Left lung (tissue), 10 donors: Measurements from ENCODE around the gene CHI3L1. TPM values are rescaled to one million over a fixed set of nuclear protein-coding genes. Genes with fewer than 3 reads are reported as not detected.

Experiments
- ATAC-seq: fragments of 200-7000 bp; cut with Tn5 transposase; one replicate; pipeline ENCODE4 v1.9.1; 2020; ENCODE audit warnings: moderate library complexity
- DNase-seq, 4 donors: peaks; one replicate each; pipeline ENCODE4 v3.0.0-alpha.2; 2013 to 2020
- H3K27ac ChIP-seq, 2 donors: fragments of 200-600 bp; sonication (generic) in 1 of 2; one replicate each; pipeline versions ENCODE4 v1.5.0 to v1.8.0; 2020 to 2021
- H3K27me3 ChIP-seq, 2 donors: fragments of 200-600 bp; sonication (generic) in 1 of 2; one replicate each; pipeline versions ENCODE4 v1.5.0 to v1.8.0; 2020 to 2021
- H3K36me3 ChIP-seq, 2 donors: fragments of 200-600 bp; sonication (generic) in 1 of 2; one replicate each; pipeline versions ENCODE4 v1.5.0 to v1.8.0; 2020 to 2021
- H3K4me1 ChIP-seq, 2 donors: fragments of 200-600 bp; one replicate each; pipeline ENCODE4 v1.8.0; 2021
- H3K4me3 ChIP-seq, 2 donors: fragments of 200-600 bp; sonication (generic) in 1 of 2; one replicate each; pipeline versions ENCODE4 v1.5.0 to v1.8.0; 2020 to 2021; ENCODE audit warnings: mild to moderate bottlenecking in 1 of 2
- H3K9me3 ChIP-seq, 2 donors: fragments of 200-600 bp; sonication (generic) in 1 of 2; one replicate each; pipeline versions ENCODE4 v1.5.0 to v1.8.0; 2020 to 2021
- CTCF ChIP-seq, 2 donors: fragments of 200-600 bp; sonication (generic) in 1 of 2; IDR thresholded peaks; one replicate each; pipeline versions ENCODE4 v1.5.0 to v1.8.0; 2021; ENCODE audit warnings: antibody characterized with exemption in 2 of 2
- intact Hi-C, 2 donors: fragments of 100-400 bp; cut with DNase I; formaldehyde crosslinking; loops; one replicate each; pipeline versions ENCODE4 v1.11.2 to v1.14.2; 2022
- polyA plus RNA-seq, 6 donors: library from polyadenylated mRNA; unstranded; fragments of 120-200 nt; gene quantifications; one replicate each; pipeline ENCODE4 v1.2.1, GENCODE V29; 2013; ENCODE audit not compliant: insufficient read length in 6 of 6
- total RNA-seq, 2 donors: library from RNA; stranded (reverse); fragmentation: NEBNext Ultra II Directional; extraction: Animal tissue kit (Norgen Biotek cat#: 25700); gene quantifications; one replicate each; pipeline ENCODE4 v1.2.1, GENCODE V29; 2021
- donor health status: DM: no; HTN: yes; CAD: no.
- donor health status: DM: no; HTN: no; CAD: no.

The CHI3L1 gene
- total and polyA plus RNA-seq, 8 donors, result 0.44 to 74.9 (median 1.3) TPM

GRCh38 chr1:203131548-203132200, 54.8 kb downstream of the CHI3L1 start:
- ATAC-seq (no peak), DNase-seq (no peak)
- H3K4me1 ChIP-seq, result peaks cover 33 to 37% of the 10 kb centered on the region in 2 donors
- no peak overlapping the region for H3K27ac ChIP-seq
- intact Hi-C loops, result no loop called here
- H3K9me3 ChIP-seq, result no peaks in the 10 kb centered on the region
- no peak overlapping the region for H3K4me3 ChIP-seq
- no peak for TF ChIP-seq CTCF (IDR thresholded peaks at IDR 0.05)
- peaks cover 0 to 79% of the 10 kb centered on the region in 2 donors for H3K27me3 ChIP-seq
- no peaks in the 10 kb centered on the region for H3K36me3 ChIP-seq

GRCh38 chr1:203130358-203130985, 56.0 kb downstream of the CHI3L1 start:
- Histone ChIP-seq H3K27ac (no peak overlapping the region), H3K4me3 (no peak overlapping the region), H3K27me3 (peaks cover 0 to 80% of the 10 kb centered on the region in 2 donors), H3K9me3 (no peaks in the 10 kb centered on the region), H3K36me3 (no peaks in the 10 kb centered on the region), H3K4me1 (peaks cover 36 to 44% of the 10 kb centered on the region in 2 donors)
- ATAC-seq (no peak), DNase-seq (peak in 2 of 4 donors; percentile 49 to 74)
- intact Hi-C loops, result no loop called here
- no peak for TF ChIP-seq CTCF (IDR thresholded peaks at IDR 0.05)

GRCh38 chr1:203129501-203130231, 56.8 kb downstream of the CHI3L1 start:
- H3K27ac ChIP-seq, result no peak overlapping the region
- H3K4me3 ChIP-seq, result no peak overlapping the region
- no peak for TF ChIP-seq CTCF (IDR thresholded peaks at IDR 0.05)
- DNase-seq, result peak in 1 of 4 donors; percentile 64
- no peaks in the 10 kb centered on the region for H3K9me3 ChIP-seq
- peaks cover 0 to 86% of the 10 kb centered on the region in 2 donors for H3K27me3 ChIP-seq
- no peaks in the 10 kb centered on the region for H3K36me3 ChIP-seq
- peak; percentile 30 for ATAC-seq
- H3K4me1 ChIP-seq, result peaks cover 36 to 44% of the 10 kb centered on the region in 2 donors
- intact Hi-C loops, result no loop called here

Other genes with a start within 250 kb of the CHI3L1 start
- gene ADIPOR1, start 228.4 kb downstream of the CHI3L1 start, total RNA-seq, result 100 to 1,000 TPM; 130 to 138 TPM
- gene ADIPOR1, start 228.4 kb downstream of the CHI3L1 start, polyA plus RNA-seq, result 10 to 100 TPM; 63.2 to 72.0 (median 65.8) TPM
- gene CYB5R1, start 219.4 kb downstream of the CHI3L1 start, total RNA-seq, result 10 to 100 TPM; 79.0 to 99.5 TPM
- gene CYB5R1, start 219.4 kb downstream of the CHI3L1 start, polyA plus RNA-seq, result 10 to 100 TPM; 31.3 to 37.5 (median 34.4) TPM
- 10 to 100 TPM; 54.0 to 70.9 TPM for gene TMEM183A, start 179.3 kb downstream of the CHI3L1 start, total RNA-seq
- gene TMEM183A, start 179.3 kb downstream of the CHI3L1 start, polyA plus RNA-seq, result 10 to 100 TPM; 60.3 to 74.2 (median 68.8) TPM
- 1 to 10 TPM; 1.3 to 2.1 TPM for gene PPFIA4, start 160.2 kb downstream of the CHI3L1 start, total RNA-seq
- gene PPFIA4, start 160.2 kb downstream of the CHI3L1 start, polyA plus RNA-seq, result 1 to 10 TPM; 2.6 to 5.1 (median 3.6) TPM
- gene MYOG, start 100.7 kb downstream of the CHI3L1 start, total RNA-seq, result not detected
- gene MYOG, start 100.7 kb downstream of the CHI3L1 start, polyA plus RNA-seq, result under 1 TPM in 1 of 6 donors, not detected in 5; 0.13 TPM
- gene ADORA1, start 59.0 kb downstream of the CHI3L1 start, total RNA-seq, result 1 to 10 TPM; 1.6 to 5.5 TPM
- 10 to 100 TPM in 4 of 6 donors, 1 to 10 TPM in 2; 3.1 to 18.7 (median 14.0) TPM for gene ADORA1, start 59.0 kb downstream of the CHI3L1 start, polyA plus RNA-seq
- 1 to 10 TPM in 1 of 2 donors, under 1 TPM in 1; 0.55 to 1.3 TPM for gene MYBPH, start 10.9 kb downstream of the CHI3L1 start, total RNA-seq
- under 1 TPM in 2 of 6 donors, not detected in 4; 0.07 to 0.13 TPM for gene MYBPH, start 10.9 kb downstream of the CHI3L1 start, polyA plus RNA-seq
- gene CHIT1, start 43.0 kb upstream of the CHI3L1 start, total RNA-seq, result 1 to 10 TPM; 2.0 to 3.0 TPM
- under 1 TPM in 5 of 6 donors, not detected in 1; 0.09 to 0.42 (median 0.22) TPM for gene CHIT1, start 43.0 kb upstream of the CHI3L1 start, polyA plus RNA-seq
- 10 to 100 TPM; 56.2 to 84.8 TPM for gene BTG2, start 118.8 kb upstream of the CHI3L1 start, total RNA-seq
- gene BTG2, start 118.8 kb upstream of the CHI3L1 start, polyA plus RNA-seq, result 100 to 1,000 TPM in 1 of 6 donors, 10 to 100 TPM in 5; 44.8 to 147 (median 78.2) TPM
- 10 to 100 TPM; 36.6 to 59.8 TPM for gene FMOD, start 164.4 kb upstream of the CHI3L1 start, total RNA-seq
- gene FMOD, start 164.4 kb upstream of the CHI3L1 start, polyA plus RNA-seq, result 10 to 100 TPM; 65.2 to 97.6 (median 80.9) TPM